GM19238 (cell line): Measurements from ENCODE around the gene GPRC5A.

Experiments used
- DNase-seq: peaks from one replicate; pipeline ENCODE4 v3.0.0; 2011; ENCODE audit warnings: low spot score; ENCODE audit not compliant: insufficient read length

The GPRC5A gene

DNA sequence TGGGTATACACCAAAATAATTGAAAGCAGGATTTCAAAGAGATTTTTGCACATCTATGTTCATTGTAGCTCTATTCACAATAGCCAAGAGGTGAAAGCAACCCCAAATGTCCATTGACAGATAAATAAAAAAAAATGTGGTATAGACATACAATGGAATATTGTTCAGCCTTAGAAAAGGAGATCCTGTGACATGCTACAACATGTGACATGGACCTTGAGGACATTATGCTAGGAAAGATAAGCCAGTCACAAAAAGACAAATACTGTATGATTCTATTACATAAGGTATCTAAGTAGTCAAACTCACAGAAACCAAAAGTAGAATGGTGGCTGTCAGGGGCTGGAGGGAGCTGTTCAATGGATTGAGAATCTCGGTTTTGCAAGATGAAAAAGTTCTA lies 48.5 kb downstream of the GPRC5A start:
- no peak for DNase-seq

DNA sequence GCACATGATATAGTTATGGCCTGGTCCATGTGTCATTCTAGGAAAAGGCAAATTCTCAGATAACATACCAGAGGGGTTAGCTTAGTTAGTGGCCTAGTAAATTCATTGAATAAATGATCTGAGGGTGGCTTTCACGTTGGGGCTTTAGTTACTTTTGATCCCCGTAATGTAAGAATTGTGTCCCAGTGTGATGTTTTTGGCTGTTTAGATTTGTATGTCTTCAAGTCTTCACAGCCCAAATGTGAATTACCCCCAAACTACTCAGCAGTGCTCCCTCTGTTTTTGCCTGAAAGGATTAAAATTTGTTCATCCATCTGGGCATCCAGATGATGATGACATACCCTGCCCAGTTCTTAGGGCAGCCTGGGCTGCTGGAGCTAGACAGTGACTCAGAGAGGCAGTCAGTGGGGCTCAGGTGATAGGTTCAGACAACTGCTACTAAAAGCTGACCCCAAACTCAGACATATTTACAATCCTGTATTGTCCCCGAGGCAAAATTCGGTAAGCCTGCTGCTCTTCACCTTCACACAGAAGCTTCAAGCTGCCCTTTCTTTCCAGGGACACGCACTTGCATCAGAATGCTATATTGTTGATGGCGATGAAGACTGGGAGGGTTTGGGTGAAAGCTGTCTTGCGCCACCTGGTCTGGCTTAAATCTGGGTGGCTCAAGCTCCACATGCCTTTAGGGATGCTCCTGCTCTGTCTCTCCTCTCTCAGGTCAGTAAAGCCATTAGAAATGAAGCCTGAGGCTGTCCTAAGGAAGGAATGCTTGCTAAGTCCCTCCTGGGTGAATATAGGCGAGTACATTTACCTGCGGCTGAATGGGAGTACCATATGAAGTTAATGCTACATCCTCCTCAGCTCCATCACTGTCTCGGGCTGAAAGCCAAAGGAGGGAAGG lies 50.3 kb downstream of the GPRC5A start:
- DNase-seq = no peak

DNA sequence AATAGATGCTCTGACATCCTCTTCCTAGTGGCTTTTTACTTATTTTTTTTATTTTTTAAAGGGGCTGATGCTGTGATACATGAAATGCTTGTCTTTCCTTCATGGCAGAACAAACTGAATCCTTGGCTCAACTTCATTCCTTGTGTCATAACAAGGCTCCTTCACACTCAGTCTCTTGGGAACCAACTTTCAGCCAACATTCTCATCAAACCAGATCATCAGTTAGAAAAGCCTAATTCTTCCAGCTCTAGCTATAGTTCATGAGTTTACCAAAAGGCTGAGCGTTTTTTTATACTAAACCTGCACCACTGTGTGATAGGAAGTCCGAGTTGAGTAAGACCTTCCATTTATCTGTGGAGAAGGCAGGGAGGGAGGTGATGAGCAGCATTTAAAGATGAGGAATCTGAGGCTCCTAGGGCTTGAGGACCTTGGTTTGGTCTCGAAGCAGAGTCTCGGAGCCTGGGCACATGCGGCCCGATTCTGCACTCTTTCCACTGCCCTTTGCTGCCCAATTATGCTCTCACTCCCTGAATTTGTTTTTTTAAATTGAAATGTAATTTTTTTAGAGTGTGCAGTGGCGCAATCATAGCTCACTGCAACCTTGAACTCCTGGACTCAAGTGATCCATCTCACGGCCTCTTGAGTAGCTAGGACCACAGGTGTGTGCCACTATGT lies 52.4 kb downstream of the GPRC5A start:
- no peak for DNase-seq

DNA sequence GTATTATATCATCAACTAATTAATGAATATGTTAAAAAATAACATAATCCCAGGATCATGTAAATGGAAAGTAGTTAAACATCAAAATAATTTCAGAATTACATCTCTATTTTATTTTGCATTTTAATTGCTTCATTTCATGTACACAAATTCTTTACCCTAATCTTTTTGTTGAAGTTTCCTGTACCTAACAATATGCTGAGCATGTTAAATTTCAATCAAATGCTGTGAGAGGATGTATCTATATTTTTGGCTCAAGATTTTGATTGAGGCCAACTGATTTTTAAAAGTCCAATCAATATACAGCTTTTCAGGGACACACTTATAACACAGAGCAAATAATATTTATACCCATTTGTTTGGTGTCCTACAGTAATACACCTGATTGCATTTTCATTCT lies 54.2 kb downstream of the GPRC5A start:
- no peak for DNase-seq

DNA sequence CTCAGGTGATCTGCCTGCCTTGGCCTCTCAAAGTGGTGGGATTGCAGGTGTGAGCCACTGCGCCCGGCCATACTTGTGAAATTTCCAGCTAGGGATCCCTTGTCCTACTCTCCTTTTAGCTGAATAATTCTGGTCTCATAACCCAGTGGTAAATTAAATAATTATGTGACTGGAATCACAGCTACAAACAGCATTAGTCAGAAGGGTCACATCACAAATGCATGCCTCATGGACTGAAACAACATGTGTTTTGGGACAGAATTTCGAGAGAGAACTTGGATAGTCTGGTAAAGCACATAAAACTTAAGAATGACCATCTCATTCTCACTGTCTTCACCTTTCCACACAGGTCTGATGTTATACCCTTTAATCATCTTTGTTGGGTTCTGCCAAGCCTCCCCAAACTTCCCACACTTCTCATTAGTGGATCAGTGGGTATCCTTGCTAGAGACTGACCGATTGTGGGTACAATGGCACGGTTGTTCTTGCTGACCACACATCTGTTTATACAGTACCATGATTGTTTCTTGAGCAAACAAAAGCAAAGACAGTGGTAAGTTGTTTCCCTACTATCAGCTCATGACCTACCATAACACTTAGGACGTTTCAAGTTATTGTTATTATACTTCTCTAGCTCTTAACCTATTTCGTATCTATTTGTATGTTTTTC lies 55.5 kb downstream of the GPRC5A start:
- DNase-seq = no peak

DNA sequence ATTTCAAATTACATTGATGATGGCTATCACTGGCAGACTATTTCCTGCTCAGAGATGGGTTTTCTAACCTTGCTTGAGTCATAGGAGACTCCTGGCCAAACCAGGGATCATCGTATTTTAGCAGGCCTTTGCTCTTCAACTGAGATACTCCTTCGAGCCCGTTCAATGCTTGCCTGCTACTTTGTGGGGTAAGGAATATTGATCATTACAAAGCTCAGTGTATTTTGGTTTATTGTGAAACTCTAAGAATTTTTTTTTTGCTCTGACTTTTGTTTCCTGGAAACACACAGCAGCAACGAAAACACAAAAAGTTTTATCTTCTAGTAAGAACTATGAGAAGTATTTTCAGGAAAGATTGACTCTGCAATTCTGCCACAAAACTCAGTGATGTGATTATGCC lies 56.5 kb downstream of the GPRC5A start:
- DNase-seq = no peak

DNA sequence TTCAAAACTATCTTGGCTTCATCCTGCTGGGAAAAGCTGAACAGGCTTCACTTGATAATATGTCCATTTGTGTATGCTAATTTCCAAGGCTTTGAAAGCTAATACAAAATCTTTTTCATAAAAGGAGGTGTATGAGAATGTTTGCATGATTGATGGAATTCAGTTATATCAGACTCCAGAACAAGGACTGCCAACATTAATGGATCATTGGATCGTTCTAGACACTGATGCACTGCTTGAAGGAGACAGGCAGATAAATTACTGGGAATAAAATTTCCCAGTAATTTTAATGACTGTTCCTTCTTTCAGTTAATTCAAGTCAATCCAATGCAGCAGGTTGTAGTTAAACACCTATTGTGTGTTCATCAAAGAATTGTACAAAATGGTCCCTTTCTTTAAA lies 60.1 kb downstream of the GPRC5A start:
- DNase-seq = no peak

DNA sequence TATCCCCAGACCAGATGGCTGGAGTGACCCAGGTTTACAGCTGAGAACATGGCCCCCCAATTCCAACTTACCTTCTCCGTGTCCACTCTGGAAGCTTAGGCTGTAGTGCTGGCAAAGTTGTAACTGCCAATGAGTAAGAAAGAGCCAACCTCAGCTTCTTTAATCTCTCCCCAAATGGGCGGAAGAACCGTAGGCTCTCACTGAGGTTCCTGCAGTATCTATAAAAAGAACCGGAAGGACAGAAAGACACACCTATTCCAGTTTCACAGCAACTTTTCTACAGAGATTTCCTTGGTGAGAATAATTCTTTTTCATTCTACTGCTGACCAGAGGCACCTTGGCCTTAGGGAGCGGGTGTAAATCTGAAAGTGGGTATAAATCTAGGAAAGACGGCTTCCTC lies 60.7 kb downstream of the GPRC5A start, which contains the start of gene GPRC5D:
Gene GPRC5D, minus strand, starts transcription at position 135 of the 400 bp plus-strand sequence. CDS start 1,786 bp downstream, outside the sequence.
- no peak for DNase-seq

DNA sequence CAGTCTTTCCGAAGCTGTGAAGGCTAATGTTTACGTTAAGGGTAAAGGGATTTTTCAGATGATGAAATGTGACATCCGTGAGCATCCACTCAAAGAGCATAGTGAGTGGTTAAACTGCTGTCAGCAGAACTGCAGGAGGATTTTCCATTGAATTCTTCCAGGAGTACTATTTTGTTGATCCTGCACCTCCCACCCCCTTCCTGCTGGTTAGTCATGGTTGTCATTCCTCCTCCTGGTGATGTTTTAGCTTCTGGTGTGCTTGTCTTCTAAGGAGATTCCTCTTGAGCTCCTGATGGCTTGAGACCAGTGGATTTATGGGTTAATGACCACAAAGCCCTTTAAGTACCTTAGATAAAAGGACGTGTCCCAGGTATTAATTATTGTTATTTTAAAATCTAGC lies 63.0 kb downstream of the GPRC5A start:
- DNase-seq = no peak

DNA sequence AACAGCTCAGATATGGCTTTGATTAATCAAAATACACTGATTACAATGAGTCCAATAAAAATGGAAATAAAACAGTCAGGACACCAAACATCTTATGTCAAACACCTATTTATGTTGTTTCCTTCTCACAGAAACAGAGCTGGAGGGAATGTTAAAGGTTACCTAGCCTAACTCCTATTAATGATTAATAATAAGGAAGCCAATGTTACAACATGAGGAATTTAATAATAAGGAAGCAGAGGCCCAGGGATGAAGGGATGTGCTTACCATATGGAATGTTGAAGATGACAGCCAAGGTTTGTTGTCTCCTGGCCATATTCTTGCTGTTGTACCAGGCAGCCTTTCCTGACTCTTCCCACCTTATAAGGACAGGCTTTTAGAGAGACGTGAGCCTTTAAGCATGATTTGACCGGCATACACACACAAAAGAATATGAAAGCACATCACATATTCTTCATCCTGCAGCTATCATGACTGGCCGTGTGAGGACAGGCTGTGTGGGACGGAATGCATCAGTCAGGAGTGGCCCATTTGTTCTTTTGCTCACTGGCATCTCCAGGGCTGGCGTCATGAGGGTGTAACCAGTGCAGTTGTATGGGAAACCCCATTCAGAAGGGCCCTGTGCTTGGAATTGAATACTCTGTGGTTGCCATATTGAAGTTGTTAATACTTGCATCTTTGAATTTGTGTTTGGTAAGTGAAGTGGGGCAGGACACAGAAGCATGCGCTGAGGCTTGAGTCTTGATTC lies 63.7 kb downstream of the GPRC5A start:
- DNase-seq = no peak

DNA sequence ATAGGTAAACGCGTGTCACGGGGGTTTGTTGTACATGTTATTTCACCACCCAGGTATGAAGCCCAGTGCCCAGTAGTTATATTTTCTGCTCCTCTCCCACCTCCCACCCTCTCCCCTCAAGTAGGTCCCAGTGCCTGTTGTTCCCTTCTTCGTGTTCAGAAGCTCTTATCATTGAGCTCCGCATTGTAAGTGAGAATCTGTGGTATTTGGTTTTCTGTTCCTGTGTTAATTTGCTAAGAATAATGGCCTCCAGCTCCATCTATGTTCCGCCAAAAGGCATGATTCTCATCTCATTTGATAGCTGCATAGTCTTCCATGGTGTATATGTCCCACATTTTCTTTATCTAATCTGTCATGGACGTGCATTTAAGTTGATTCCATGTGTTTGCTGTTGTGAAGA lies 67.5 kb downstream of the GPRC5A start:
- no peak for DNase-seq

DNA sequence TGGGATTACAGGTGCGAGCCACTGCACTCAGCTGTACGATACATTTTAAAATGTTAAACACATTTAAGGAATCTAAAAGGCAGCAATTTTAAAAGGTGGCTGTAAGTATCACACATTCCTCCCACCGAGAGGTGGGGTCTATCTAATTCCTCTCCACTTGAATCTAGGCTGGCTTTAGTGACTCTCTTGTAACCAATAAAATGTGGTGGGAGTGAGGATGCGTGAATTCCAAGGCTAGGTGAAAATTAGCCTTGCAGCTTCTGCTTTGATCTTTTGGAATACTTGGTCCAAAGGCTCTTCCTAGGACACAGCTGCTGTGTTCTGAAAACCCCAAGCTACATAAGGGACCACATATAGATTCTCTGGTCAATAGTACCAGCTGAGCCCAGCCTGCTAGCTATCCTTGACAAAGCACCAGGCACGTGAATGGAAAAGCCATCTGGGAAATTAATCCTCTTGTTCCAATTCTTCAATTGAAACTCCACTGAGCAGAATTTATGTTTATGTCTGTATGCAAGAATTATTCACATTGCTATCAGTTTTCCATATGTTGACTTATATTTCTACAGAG lies 69.4 kb downstream of the GPRC5A start:
- DNase-seq = no peak

DNA sequence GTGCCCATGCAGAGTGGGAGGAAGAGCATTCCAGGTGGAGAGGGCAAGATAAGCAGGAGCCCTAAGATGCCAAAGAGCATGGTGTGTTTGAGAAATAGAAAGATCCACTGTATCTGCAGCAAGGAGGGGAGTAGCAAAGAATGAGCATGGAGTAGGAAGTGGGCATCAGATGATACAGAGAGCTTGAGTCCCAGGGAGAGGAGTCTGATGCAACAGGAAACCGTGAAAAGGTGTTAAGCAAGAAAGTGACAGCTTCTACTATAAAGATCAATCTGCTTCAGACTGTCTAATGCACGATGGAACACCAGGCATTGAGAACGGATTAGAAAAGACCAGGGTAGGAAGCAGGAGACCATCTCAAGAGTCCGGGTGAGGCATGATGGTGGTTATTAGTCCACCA lies 72.9 kb downstream of the GPRC5A start:
- no peak for DNase-seq

DNA sequence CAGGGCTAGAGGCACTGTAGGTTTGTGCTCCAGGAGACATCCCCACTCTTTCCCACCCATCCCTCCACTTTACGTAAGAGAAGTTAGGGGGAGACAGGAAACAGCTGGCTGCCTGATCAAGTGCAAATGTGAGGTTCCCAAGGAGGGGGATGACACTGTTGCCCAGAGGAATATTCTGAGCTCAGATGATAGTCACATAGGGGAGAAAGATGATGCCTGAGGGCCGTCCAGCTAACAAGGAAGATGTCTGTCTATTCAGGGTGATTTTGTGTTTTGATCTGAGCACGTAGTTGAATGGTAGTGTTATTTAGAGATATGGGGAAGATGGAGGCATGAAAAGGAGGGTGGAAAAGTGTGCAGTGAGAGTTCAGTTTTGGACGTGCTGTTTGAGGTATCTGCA lies 74.5 kb downstream of the GPRC5A start:
- no peak for DNase-seq
